HG02759 (cell line): ENCODE measurements around the gene RASSF5.
"Not testable (repeated sequence)": the region's sequence is repeated elsewhere in the genome, so short reads cannot be mapped to it uniquely, and the experiment has no call there.

Experiments
- ATAC-seq: cut with Tn5 transposase; IDR thresholded peaks from one replicate; pipeline ENCODE4 v1.9.1; 2021; ENCODE audit warnings: mild to moderate bottlenecking, moderate library complexity; ENCODE audit not compliant: unreplicated experiment

The RASSF5 gene

GRCh38 chr1:206563367-206564207, 56.3 kb downstream of the RASSF5 start:
- peak; percentile 27 for ATAC-seq

GRCh38 chr1:206565995-206566394, 58.7 kb downstream of the RASSF5 start:
- no peak for ATAC-seq

- ATAC-seq = no peak
These were observed 59.7 kb downstream of the RASSF5 start for GRCh38 chr1:206566999-206567398.

- ATAC-seq = no peak
These were observed 60.9 kb downstream of the RASSF5 start for GRCh38 chr1:206568256-206568655.

GRCh38 chr1:206568779-206569352, 61.5 kb downstream of the RASSF5 start:
- no peak for ATAC-seq

GRCh38 chr1:206569556-206569955, 62.2 kb downstream of the RASSF5 start:
- no peak for ATAC-seq

GRCh38 chr1:206570529-206570928, 63.2 kb downstream of the RASSF5 start:
- ATAC-seq = no peak

GRCh38 chr1:206572835-206573234, 65.5 kb downstream of the RASSF5 start:
- no peak for ATAC-seq

GRCh38 chr1:206573319-206573718, 66.0 kb downstream of the RASSF5 start:
- ATAC-seq = no peak

- ATAC-seq = no peak
These were observed 66.4 kb downstream of the RASSF5 start for GRCh38 chr1:206573762-206574161.

GRCh38 chr1:206575165-206575893, 68.0 kb downstream of the RASSF5 start:
- no peak for ATAC-seq

- no peak for ATAC-seq
These were observed 68.8 kb downstream of the RASSF5 start for GRCh38 chr1:206575894-206576737.

- no peak for ATAC-seq
These were observed 70.3 kb downstream of the RASSF5 start for GRCh38 chr1:206577626-206578025.

GRCh38 chr1:206578068-206578977, 71.0 kb downstream of the RASSF5 start:
- ATAC-seq = no peak

GRCh38 chr1:206578978-206579374, 71.6 kb downstream of the RASSF5 start:
- ATAC-seq = no peak

GRCh38 chr1:206579747-206580437, 72.6 kb downstream of the RASSF5 start:
- ATAC-seq = peak; percentile 86

- ATAC-seq = peak; percentile 12
These were observed 73.2 kb downstream of the RASSF5 start for GRCh38 chr1:206580438-206581113.

GRCh38 chr1:206581114-206581497, 73.8 kb downstream of the RASSF5 start:
- ATAC-seq = not testable (repeated sequence)

GRCh38 chr1:206581571-206581981, 74.2 kb downstream of the RASSF5 start:
- no peak for ATAC-seq
